ENCODE results near the gene MACROD2. TPM values are rescaled to one million over a fixed set of nuclear protein-coding genes. Genes with fewer than 3 reads are reported as not detected.

MACROD2 gene
- polyA plus RNA-seq, 1 donor from 2014 or later = 23.2 TPM

DNA sequence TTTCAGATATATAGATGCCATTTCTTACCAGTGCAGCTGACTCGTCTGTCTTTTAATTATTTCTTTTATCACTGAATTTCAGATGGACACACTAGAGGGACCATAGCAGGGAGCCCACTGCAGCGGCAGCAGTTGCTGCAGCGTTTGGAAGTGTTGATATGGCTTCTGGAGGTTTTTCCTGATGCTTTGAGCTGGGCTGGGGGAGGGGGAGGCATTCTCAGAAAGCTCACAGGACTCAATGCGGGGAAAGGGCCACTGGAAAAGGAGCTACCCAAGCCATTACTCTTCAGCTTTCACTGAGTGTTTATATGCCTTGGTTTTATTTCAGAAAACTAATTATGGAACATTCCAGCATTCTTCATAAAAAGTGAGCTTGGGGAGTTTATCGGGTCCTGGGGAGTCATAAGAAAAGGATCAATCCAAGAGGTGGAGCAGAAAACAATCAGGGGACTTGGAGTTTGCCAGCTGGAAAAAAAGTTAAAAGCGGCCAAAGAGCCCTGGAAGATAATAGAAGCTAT, 1082.5 kb downstream of the MACROD2 start:
- H3F3A ChIP-seq (ENCODE audit: insufficient read depth, low read length, poor library complexity, severe bottlenecking) = no peaks in the 10 kb centered on the region
- H4K20me1 ChIP-seq (ENCODE audit: insufficient read depth) = no peaks in the 10 kb centered on the region
- no peaks in the 10 kb centered on the region for H3K36me3 ChIP-seq (ENCODE audit: insufficient read depth, low read length)
- no peak overlapping the region for H3K4me2 ChIP-seq (ENCODE audit: low read length)
- TF ChIP-seq TAF1 (IDR thresholded peaks at IDR 0.05; ENCODE audit: low read depth) (no peak), POLR2AphosphoS5 (IDR thresholded peaks at IDR 0.05) (no peak), EZH2 (IDR thresholded peaks at IDR 0.05; ENCODE audit: borderline replicate concordance, insufficient read depth, low read length, poor library complexity, severe bottlenecking) (no peak), MXI1 (conservative IDR thresholded peaks at IDR 0.05; ENCODE audit: poor library complexity, severe bottlenecking) (no peak), EP300 (conservative IDR thresholded peaks at IDR 0.05; ENCODE audit: poor library complexity, severe bottlenecking) (no peak), SMC3 (conservative IDR thresholded peaks at IDR 0.05; ENCODE audit: poor library complexity) (no peak), RAD21 (conservative IDR thresholded peaks at IDR 0.05) (no peak)
- TF ChIP-seq, protein P1, sequence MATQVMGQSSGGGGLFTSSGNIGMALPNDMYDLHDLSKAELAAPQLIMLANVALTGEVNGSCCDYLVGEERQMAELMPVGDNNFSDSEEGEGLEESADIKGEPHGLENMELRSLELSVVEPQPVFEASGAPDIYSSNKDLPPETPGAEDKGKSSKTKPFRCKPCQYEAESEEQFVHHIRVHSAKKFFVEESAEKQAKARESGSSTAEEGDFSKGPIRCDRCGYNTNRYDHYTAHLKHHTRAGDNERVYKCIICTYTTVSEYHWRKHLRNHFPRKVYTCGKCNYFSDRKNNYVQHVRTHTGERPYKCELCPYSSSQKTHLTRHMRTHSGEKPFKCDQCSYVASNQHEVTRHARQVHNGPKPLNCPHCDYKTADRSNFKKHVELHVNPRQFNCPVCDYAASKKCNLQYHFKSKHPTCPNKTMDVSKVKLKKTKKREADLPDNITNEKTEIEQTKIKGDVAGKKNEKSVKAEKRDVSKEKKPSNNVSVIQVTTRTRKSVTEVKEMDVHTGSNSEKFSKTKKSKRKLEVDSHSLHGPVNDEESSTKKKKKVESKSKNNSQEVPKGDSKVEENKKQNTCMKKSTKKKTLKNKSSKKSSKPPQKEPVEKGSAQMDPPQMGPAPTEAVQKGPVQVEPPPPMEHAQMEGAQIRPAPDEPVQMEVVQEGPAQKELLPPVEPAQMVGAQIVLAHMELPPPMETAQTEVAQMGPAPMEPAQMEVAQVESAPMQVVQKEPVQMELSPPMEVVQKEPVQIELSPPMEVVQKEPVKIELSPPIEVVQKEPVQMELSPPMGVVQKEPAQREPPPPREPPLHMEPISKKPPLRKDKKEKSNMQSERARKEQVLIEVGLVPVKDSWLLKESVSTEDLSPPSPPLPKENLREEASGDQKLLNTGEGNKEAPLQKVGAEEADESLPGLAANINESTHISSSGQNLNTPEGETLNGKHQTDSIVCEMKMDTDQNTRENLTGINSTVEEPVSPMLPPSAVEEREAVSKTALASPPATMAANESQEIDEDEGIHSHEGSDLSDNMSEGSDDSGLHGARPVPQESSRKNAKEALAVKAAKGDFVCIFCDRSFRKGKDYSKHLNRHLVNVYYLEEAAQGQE (IDR thresholded peaks at IDR 0.05; ENCODE audit: borderline replicate concordance) = no peak
- TF ChIP-seq, protein P2, sequence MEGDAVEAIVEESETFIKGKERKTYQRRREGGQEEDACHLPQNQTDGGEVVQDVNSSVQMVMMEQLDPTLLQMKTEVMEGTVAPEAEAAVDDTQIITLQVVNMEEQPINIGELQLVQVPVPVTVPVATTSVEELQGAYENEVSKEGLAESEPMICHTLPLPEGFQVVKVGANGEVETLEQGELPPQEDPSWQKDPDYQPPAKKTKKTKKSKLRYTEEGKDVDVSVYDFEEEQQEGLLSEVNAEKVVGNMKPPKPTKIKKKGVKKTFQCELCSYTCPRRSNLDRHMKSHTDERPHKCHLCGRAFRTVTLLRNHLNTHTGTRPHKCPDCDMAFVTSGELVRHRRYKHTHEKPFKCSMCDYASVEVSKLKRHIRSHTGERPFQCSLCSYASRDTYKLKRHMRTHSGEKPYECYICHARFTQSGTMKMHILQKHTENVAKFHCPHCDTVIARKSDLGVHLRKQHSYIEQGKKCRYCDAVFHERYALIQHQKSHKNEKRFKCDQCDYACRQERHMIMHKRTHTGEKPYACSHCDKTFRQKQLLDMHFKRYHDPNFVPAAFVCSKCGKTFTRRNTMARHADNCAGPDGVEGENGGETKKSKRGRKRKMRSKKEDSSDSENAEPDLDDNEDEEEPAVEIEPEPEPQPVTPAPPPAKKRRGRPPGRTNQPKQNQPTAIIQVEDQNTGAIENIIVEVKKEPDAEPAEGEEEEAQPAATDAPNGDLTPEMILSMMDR (IDR thresholded peaks at IDR 0.05; ENCODE audit: poor library complexity, severe bottlenecking) = no peak
- no peaks in the 10 kb centered on the region for H3K27me3 ChIP-seq (ENCODE audit: insufficient read depth, low read depth, low read length)
- H3K27ac ChIP-seq (ENCODE audit: low read length) = no peak overlapping the region
- no peak overlapping the region for H2AFZ ChIP-seq (ENCODE audit: low read depth, low read length)
- no peaks in the 10 kb centered on the region for H3K9me2 ChIP-seq (ENCODE audit: insufficient read depth, low read length)
- H3K79me2 ChIP-seq (replicated peaks; ENCODE audit: insufficient read depth, low read length) = no peaks in the 10 kb centered on the region
- no peak overlapping the region for H3K4me3 ChIP-seq (ENCODE audit: low read length)
- H3K9ac ChIP-seq (ENCODE audit: low read length) = no peak overlapping the region
- H3K9me3 ChIP-seq (ENCODE audit: low read length) = no peaks in the 10 kb centered on the region

DNA sequence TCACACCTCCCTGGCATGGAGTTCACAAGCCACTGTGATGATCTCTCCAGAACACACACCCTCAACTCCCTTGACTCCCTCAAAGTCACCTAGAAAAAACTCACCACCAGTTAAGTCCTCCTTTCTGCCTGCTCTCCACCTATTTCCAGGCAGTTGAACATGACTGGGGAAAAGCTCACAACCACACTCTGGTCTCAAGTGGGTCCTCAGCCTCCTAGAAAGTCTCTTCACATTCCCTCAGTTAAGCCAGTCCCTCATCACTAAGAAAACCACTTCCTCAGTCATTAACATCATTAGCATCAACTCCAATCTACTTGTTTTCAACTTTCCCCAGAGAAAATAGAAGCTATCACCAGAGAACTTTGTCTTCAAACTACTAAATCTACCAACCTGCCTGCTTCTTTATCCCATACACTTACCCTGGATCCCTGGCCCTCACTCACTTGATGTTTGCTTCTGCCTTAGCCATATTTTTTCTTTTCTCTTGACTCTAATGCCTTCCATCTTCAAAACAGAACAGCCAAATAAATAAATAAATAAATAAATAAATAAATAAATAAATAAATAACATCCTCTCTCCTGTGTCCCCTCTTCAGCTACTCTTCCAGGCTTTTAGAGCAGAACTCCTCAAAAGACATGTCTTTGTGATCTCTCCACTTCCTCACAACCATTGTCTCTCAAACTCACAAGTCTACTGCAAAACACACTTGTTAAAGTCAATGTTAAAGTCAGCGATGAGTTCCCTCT, 1084.5 kb downstream of the MACROD2 start:
- H3K27ac ChIP-seq (ENCODE audit: low read length) = no peak overlapping the region
- H3K27me3 ChIP-seq (ENCODE audit: insufficient read depth, low read depth, low read length) = no peaks in the 10 kb centered on the region
- no peaks in the 10 kb centered on the region for H4K20me1 ChIP-seq (ENCODE audit: insufficient read depth)
- H3K9me3 ChIP-seq (ENCODE audit: low read length) = no peaks in the 10 kb centered on the region
- no peaks in the 10 kb centered on the region for H3F3A ChIP-seq (ENCODE audit: insufficient read depth, low read length, poor library complexity, severe bottlenecking)
- H3K9ac ChIP-seq (ENCODE audit: low read length) = no peak overlapping the region
- H3K36me3 ChIP-seq (ENCODE audit: insufficient read depth, low read length) = no peaks in the 10 kb centered on the region
- no peak overlapping the region for H3K4me2 ChIP-seq (ENCODE audit: low read length)
- H2AFZ ChIP-seq (ENCODE audit: low read depth, low read length) = no peak overlapping the region
- H3K79me2 ChIP-seq (replicated peaks; ENCODE audit: insufficient read depth, low read length) = no peaks in the 10 kb centered on the region
- H3K4me3 ChIP-seq (ENCODE audit: low read length) = no peak overlapping the region
- no peaks in the 10 kb centered on the region for H3K9me2 ChIP-seq (ENCODE audit: insufficient read depth, low read length)
- TF ChIP-seq, protein P2 (IDR thresholded peaks at IDR 0.05; ENCODE audit: poor library complexity, severe bottlenecking) = no peak
- TF ChIP-seq SMC3 (conservative IDR thresholded peaks at IDR 0.05; ENCODE audit: poor library complexity) = no peak
